GM03348 (cell line): Measurements from ENCODE around the gene CAPSL.
"Not testable (repeated sequence)": the region's sequence is repeated elsewhere in the genome, so short reads cannot be mapped to it uniquely, and the experiment has no call there.

Experiments
- DNase-seq: peaks from one replicate; pipeline ENCODE4 v3.0.0; 2012; ENCODE audit warnings: low spot score

CAPSL gene

DNA sequence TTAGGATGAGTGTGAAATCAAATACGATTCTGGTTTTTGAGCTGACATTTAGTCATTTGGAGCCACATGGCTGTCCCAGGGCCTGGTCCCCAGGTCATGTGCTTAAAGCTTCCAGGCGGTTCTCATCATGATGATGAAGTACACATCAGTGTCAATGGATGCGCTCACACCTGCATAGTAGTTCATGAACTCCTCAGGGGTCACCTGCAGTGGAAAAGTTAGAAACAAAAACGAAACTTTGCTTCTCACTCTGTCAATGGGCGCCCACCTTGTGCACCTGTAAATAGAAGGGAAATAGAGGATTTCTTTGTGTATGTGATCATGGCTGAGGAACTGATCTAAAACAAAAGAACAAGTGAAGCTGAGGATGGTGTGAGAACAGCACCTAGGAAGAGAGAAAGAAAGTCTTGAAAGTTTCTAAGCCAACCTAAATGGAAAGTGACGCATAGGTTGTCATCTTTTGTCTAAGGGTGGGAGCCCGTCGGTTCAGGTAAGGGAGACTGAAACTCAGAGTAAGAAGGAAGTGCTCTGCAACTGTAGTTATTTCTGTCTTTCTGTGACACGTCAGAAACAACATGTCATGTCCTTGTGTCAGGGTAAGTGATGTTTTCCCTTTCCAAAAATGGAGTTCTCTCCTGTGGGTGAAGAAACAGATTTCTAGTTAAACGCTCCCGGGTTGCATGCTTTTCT is 33.8 kb downstream of the CAPSL start:
- no peak for DNase-seq

DNA sequence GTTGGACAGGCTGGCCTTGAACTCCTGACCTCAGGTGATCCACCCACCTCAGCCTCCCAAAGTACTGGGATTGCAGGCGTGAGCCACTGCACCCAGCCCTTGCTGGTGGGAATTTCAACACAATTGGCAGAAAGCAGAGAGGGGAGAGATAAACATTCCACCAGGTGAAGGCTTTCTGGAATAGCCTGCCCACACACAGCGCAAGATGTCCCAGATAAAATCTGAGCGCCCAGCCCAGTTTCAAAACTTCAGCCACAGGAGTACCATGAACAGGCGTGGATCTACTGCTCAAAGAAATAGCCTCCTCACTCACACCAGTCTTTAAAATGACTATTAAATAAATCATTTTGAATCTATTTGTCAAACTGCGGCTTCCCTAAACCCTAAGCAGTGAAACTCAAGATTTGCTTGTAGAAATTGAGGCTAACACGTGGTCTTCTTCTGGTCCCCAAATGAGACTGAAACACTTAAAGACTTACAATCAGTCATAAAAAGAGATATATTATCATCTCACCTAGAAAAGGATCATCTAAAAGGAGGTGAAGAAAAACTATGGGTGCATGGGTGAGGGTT is 34.7 kb downstream of the CAPSL start:
- DNase-seq, result no peak

DNA sequence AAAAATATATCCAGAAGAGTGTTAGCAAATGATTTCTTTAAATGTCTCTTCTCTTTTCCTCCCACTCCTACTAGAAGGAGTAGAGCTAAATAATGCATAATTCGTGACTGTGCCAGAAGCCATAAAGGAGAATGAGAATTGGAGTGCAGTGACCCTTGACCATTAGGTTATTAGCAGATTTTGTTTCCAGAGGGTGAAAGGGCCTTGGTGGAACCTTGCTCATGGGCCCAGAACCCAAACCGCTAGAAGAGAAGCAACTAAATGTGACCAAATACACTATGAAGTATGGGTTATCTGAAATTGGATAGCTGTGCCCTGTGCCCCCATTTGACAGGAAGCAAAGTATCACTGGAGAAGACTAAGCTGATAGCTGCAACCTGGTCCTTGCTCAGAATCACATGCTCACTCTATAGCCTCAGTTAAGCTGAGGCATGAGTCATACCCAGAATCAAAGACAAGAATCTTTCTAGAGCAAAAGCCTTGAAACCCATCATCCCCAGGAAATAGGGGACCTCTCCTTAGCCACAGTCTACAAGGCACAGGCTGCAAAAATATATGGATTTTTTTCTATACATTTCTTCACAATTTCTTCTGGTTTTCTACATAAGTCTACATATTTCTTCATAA is 36.3 kb downstream of the CAPSL start:
- no peak for DNase-seq

DNA sequence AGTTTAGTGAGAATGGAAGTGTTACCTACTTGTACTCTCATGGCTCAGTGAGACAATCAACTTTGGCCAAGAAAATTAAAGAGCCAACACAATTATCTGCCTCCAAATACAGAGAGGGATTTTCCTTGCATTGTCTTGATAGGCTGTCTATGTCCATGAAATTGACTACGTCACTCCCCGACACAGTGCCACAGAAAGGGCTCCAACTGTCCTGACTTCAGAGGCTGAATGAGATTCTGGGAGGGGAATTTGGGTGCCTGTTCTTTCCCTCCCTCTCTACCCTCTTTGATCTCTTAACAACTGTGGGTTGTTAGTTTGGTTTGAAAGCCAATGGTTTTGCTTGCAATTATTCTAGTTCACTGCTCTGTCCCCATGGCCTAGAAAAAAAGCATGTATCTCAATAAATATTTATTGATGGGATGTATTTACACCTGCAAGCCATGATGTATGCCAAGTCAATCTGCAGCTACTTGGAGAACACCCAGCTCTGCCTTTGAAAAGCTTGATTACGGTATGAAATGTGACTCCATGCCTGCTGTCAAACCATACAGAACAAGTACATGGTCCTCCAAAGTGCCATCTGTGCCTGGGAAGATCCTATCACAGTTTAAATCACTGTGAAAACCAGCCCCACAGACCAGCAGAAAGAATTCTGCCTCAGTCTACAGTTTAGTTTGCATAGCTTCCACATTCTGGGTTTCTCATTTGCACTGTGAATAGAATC is 37.3 kb downstream of the CAPSL start:
- DNase-seq, result no peak

DNA sequence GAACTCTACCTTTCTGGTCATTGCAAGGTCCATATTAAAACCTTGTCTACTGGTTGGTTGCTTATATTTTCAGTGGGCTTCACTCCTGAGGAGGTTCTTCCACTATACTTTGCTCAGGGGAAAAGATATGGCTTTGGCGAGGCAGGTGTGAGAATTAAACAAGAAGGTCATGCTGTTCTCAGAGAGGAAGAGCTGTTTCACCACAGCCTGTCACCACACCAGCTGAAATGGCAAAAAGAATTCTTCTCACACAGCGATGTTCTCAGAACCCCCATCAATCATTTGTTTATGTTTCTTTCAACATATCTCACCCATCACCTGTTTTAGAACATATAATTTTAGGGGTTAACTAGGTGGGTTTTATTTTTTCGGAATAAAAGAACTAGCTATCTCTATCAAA is 38.6 kb downstream of the CAPSL start:
- no peak for DNase-seq

DNA sequence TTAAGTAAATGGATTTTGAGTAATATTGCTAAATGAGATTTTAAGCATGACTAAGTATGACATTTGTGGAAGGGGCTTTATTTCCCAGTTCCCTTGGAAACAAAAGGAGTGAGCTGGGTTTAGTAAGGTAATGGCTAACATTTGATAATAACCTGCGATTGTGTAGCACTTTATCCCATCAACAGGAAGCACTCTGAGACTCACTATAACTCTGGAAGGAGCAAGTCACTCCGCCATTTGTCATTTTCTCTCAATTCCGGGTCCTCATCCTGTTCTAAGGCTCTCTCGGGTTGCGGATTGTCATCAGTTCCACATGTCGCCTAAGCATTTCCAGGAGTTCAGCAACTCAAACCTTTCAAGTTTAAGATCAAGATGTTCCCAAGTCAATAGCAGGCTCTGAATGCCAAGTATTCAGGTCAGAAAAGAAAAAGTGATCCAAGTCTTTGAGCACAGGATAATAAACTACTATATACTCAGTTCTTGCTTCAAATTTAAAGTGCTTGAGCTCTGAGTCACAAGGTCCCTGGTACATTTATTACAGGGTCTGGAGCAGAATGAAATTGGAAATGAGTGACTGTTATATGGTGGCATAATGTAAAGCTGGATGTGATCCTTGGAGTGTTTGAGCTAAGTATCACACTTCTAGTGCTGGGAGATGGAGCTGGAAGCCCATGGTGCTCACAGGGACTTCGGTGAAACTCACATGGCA is 39.3 kb downstream of the CAPSL start:
- DNase-seq, result no peak

DNA sequence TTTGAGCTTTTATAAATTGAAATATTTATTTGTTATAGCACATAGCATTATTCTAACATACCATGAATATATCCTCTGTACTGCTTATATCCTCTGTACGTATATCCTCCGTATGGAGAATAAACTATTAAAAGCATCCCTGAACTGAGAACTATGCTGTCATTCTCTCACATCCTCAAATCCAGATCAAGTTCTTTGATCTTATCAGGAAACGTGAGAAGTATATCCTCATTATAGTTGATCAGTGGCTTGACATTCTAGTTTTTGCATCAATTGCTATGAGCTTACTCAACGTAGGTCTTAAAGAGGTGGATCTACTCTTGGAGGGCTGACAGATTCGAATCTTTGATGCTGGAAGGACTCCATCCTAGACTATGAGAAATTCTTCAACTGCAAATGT is 44.3 kb downstream of the CAPSL start:
- no peak for DNase-seq

DNA sequence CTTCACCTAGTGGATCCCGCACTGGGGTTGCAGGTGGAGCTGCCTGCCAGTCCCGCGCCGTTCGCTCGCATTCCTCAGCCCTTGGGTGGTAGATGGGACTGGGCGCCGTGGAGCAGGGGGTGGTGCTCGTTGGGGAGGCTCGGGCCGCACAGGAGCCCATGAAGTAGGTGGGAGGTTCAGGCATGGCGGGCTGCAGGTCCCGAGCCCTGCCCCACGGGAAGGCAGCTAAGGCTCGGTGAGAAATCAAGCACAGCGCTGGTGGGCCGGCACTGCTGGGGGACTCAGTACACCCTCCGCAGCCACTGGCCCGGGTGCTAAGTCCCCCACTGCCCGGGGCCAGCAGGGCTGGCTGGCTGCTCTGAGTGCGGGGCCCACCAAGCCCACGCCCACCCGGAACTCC is 45.6 kb downstream of the CAPSL start:
- DNase-seq, result not testable (repeated sequence)

DNA sequence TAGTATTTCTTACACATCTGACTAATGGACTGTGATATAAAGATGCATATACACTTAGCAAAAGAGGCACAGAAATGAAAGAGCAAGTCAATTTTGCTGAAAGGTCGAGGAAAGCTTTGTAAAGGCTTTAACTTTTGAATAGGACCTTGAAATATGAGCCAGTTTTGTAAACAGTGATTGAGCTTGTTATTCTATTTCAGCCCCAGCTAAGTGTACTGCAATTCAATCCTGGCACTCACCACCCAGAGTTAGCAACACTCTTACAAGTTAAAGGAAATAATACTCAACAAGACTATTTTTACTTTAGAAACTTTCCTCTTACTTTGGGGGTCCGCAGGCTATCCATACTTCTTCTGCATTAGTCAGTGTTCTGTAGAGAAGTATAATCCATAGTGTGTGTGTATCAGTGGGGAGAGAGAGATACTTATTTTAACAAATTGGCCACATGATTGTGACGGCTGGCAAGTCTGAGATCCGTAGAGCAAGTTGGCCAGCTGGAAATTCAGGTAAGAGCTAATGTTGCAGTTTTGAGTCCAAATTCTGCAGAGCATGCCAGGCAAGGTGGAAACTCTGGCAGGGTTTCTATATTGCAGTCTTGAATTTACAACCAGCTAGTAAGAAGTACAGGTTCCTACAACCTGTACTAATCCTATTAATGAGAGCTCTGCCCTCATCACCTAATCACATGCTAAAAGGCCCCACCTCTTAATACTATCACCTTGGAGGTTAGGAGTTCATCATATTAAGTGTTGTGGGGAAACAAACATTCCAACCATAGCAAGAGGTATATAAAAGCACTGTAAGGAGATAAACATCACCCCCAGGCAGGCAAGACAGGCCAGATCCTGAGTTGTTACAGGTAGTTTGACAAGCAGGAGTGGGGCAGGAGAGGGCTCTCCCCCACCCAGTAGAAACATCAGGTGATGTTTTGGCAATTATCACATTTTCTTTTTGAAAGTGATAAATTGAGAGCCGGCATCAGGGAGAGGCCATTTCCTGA is 48.1 kb downstream of the CAPSL start:
- DNase-seq, result no peak

DNA sequence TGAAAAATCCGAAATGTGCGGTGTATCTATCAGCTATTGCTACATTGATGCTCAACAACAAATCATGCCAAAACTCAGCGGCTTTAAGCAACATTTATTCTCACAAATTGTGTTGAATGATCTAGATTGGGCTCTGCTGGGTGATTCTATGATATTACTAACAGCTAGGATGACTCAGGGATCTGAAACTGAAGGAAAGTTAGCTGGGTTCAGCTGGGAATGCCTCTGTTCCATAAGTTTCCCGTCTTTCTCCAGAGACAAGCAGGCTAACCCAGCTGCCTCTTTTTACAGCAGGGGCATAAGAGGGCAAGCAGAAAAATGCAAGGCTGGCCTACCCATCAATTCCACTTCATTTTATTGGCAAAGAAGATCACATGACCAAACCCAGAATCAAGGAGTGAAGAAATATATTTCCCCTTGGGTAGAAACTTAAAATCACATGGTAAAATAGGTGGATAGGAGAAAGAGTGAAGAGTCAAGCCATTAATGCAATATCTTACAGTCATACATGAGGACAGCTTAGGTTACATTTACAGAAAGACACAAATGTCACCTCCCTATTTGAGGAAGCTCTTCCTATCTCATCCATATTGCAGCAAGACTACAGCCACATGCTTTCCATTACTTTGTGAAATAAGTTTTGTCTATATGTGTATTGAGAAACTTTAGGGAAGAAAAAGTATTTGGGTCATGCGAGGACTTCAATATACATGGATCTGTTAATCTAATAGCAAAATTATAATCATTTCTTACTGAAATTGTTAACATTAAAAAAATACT is 50.9 kb downstream of the CAPSL start:
- DNase-seq, result no peak

DNA sequence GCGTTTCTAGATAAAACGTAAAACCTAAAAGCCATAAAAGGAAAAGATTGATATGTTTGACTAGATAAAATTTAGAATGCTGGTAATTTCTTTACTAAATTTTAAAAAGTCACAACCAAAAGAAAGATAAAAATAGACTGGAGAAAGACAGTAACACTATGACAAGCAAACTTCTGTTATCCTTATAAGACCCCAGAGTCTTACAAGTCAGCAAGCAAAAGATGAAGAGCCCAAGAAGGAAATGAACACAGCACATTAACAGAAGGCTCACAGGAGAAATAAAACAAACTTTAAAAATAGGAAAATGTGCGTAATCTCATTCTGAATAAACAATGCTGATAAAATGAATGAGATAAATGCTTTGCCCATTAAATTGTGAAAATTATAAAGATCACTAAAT is 52.0 kb downstream of the CAPSL start:
- DNase-seq, result no peak

DNA sequence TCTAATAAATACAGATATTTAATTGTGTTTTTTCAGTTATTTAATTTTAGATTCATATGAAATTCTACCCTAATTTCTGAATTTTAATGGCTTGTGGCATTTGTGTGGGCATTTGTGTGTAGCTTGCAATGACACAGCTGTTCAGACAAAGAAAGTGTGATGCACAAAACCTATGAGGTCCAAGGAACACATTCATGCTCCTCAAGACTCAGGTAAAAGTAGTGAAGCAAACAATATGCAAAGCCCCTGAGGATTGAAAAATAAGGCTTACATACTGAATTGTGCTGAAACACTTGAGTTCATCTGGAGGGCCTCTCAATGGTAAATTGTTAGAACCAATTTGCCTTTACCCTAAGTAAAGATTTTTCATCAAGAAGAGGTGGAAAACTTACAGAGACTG is 53.6 kb downstream of the CAPSL start:
- DNase-seq, result no peak

DNA sequence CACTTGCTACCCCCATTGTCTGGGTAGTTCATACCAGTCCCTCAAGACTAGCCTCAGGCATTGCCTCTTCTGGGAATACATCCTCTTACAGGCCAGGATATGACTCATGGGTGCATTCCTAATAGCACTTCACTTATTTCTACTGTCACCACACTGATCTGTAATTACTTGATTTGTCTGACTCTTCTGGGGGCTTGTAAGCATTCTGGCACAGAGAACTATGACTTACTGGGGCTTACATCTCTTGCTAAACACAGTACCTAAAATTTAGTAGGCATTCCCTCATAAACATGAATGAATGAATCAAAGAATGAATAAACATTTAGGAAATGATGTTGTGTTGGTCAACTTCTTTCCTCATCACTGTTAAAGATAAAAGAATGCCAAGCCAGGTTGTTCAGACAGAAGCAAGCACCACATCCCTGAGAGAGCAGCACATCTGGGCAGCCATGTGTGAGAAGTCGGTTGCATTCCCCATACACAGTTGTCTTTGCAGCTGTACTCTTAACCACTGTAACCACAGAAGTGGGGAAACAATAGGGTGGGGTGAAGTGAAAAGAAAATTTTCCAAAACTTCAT is 54.1 kb downstream of the CAPSL start:
- DNase-seq, result peak; percentile 75

DNA sequence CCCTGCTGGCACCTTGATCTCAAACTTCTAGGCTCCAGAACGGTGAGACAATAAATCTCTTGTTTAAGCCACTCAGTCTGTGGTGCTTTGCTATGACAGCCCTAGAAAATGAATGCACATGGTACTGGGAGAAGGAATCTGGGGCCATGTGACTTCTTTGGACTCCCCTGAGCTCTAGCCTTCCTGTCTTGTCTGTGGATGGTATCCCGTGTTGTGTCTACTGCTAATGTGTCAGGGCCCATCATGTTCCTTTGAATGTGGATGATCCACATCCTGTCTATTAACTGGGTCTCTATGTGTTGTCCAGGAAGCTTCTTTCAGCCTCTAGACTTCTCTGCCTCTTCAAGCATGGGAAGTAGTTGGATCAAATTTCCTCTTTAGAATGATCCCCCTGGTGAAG is 56.7 kb downstream of the CAPSL start:
- no peak for DNase-seq

DNA sequence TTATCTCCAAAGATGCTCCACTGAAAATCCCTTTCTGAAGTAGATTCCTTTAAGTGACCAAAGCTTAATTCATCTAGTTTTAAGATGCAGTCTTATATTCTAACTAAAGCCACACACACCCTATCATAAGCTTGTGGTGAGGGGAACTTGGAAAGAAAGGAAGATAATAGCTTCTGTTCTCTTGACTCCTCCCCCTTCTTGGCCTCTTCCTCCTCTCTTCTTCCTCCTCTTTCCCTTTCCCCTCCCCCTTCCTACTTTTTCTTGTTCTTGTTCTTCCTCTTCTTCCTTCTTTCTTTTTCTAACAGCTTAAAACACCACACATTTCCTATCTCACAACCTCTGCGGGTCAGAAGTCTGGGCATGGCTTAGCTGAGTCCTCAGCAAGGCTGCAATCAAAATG is 58.3 kb downstream of the CAPSL start:
- DNase-seq, result no peak

DNA sequence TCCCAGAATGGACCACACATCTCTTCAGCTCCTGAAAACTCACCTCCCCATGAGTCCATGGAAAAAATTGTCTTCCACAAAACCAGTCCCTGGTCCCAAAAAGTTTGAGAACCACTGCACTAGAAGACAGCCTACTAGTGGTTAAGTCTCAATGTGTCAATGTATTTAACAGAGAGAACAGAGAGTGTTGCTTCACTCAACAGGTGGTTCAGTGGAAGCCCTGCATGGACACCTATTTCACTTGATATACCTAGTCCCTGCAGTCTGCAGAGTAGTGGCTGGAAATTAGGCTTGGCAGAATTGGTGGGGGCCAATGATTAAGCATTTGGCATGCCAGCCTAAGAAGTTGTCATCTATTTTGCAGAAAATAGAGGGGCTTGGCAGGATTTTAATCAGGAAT is 58.8 kb downstream of the CAPSL start:
- DNase-seq, result no peak

DNA sequence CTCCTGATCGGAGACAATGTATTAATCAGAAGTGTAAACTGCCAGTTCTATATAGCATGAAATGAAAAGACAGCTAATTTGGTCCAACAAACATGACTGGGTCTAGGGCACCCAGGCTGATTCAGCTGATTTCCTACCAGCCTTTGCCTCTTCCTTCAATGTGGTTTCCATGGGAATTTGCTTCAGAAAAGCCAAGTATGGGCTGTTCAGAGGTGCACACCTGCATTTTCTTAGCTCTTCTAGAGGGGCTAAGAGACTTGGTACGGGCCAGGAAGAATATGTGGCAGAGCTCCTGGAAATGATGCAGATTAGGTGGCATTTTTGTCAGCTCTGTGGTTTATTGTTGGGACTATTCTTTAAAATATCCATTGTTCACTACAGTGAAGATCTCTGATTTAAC is 59.3 kb downstream of the CAPSL start:
- DNase-seq, result no peak

DNA sequence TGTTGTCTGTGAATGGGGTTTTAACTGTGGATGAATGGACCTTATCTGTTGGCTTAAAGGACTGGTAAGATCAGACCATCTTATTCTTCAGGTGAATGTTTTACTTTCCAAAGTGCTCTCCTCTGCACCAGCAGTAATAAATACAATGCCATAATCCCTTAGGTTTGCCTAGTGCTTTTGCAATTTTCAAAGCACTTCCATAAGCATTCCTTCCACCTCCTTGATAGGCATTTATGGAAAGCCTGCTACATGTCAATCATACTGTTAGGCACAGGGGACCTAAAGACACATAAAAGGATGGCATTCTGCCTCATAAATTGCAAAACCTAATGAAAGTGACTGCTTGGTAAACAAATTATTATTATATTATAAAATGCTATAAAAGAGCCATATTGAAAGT is 60.3 kb downstream of the CAPSL start:
- DNase-seq, result no peak

DNA sequence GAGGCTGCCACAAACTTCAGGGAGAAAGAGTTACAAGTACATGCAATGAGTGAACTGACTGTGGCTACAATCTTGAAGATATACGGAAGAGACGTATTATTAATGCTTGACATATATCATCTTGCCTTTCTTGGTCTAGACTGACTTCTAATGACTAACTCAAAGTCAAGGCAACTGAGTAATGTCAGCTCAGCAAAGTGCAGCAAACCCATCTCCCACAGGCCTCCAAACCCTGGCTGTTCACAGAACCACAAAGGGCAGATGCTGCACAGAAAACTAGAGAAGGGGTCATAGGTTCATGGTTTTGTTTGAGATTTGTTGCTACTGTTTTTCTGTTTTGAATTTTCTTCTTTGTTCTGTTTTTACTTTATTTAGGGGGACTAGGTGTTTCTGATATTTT is 60.8 kb downstream of the CAPSL start:
- no peak for DNase-seq

DNA sequence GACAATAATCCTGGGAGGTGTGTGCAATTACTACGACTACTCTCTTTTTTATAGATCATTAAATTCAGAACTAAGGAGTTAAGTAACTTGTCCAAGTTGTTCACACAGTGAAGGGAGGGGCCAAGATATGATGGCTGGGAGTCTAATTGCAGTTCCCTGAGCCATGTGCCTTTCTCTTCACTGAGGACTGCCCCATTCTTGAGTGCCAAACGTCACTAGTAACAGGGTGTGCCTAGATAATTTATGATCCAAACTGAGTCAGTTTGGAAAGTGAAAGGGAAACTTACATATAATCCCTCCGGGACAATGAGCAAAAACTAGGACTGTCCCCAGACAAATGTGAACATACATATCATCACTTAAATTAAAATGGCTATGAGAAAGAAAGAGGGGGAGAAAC is 61.5 kb downstream of the CAPSL start:
- DNase-seq, result peak; percentile 52
